Suprapubic skin (tissue), 4 donors: ENCODE results near the gene PPP1R3G. TPM values are rescaled to one million over a fixed set of nuclear protein-coding genes. Genes with fewer than 3 reads are reported as not detected.

Source experiments
- DNase-seq, 2 donors: peaks; one replicate each; pipeline ENCODE4 v3.0.0-alpha.2; 2019; ENCODE audit warnings: low spot score in 2 of 2
- H3K27ac ChIP-seq: fragments of 200-600 bp; sonication (generic); one replicate; pipeline ENCODE4 v1.5.1; 2019
- H3K27me3 ChIP-seq: fragments of 200-600 bp; sonication (generic); one replicate; pipeline ENCODE4 v1.5.1; 2019
- H3K36me3 ChIP-seq: fragments of 200-600 bp; sonication (generic); one replicate; pipeline ENCODE4 v1.5.1; 2019
- H3K4me1 ChIP-seq: fragments of 200-600 bp; sonication (generic); one replicate; pipeline ENCODE4 v1.5.1; 2019
- H3K4me3 ChIP-seq: fragments of 200-600 bp; sonication (generic); one replicate; pipeline ENCODE4 v1.5.1; 2019; ENCODE audit warnings: mild to moderate bottlenecking
- H3K9me3 ChIP-seq: fragments of 200-600 bp; sonication (generic); one replicate; pipeline ENCODE4 v1.5.1; 2019
- CTCF ChIP-seq, 2 donors: fragments of 200-600 bp in 1 of 2; fragments of 450-650 bp in 1 of 2; sonication (generic) in 1 of 2; IDR thresholded peaks; one replicate each; pipeline ENCODE4 v1.5.1; 2016 to 2019; ENCODE audit warnings: antibody characterized with exemption in 2 of 2, mild to moderate bottlenecking in 1 of 2, moderate library complexity in 1 of 2
- EP300 ChIP-seq: sonication (generic); formaldehyde crosslinking; IDR thresholded peaks from one replicate; pipeline ENCODE4 v1.6.1; 2017; ENCODE audit warnings: antibody characterized with exemption
- POLR2A ChIP-seq, 2 donors: fragments of 450-650 bp; IDR thresholded peaks; one replicate each; pipeline ENCODE4 v1.6.1; 2017; ENCODE audit warnings: antibody characterized with exemption in 2 of 2, mild to moderate bottlenecking in 2 of 2, moderate library complexity in 2 of 2
- POLR2AphosphoS5 ChIP-seq, 3 donors: sonication (generic); formaldehyde crosslinking; IDR thresholded peaks; one replicate each; pipeline ENCODE4 v1.6.1; 2017; ENCODE audit warnings: antibody characterized with exemption in 3 of 3
- WGBS: methylation state at CpG from one replicate; pipeline ENCODE4 v1.1.5; 2018; 5-methylcytosine and 5-hydroxymethylcytosine counted together
- total RNA-seq, 4 donors: library from RNA; depleted of rRNA; stranded (reverse); fragments of >200 nt; gene quantifications; one replicate each; pipeline ENCODE4 v1.1.0, GENCODE V29; 2016

PPP1R3G gene
- total RNA-seq, 4 donors from 2014 or later, result 0.38 to 0.80 (median 0.67) TPM

DNA sequence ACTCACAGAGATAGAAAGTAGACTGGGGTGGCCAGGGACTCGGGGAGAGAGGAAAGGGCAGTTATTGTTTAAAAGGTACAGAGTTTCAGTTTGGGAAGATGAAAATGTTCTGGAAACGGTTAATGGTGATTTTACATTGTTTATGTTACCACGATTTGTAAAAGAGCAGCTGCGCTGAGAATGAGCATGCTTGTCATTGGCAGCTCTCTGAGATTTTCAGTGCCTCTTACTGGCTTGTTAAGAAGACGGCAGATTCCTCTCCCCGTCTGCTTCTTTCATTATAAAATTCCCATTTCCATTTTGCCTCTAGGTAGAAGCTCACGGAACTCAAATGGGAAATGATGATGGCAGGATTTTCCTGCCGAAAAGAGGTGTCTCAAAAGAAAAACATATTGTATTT, 39.7 kb upstream of the PPP1R3G start:
- Histone ChIP-seq H3K36me3 (no peaks in the 10 kb centered on the region), H3K27ac (no peak overlapping the region), H3K9me3 (peaks cover 3% of the 10 kb centered on the region), H3K4me1 (no peaks in the 10 kb centered on the region), H3K27me3 (no peaks in the 10 kb centered on the region), H3K4me3 (no peak overlapping the region)
- no peak for DNase-seq
- 70% methylated on average over 8 of the region's 8 CpGs for WGBS
- TF ChIP-seq POLR2AphosphoS5 (IDR thresholded peaks at IDR 0.05) (no peak), POLR2A (IDR thresholded peaks at IDR 0.05) (no peak), EP300 (no peak), CTCF (IDR thresholded peaks at IDR 0.05) (no peak)

DNA sequence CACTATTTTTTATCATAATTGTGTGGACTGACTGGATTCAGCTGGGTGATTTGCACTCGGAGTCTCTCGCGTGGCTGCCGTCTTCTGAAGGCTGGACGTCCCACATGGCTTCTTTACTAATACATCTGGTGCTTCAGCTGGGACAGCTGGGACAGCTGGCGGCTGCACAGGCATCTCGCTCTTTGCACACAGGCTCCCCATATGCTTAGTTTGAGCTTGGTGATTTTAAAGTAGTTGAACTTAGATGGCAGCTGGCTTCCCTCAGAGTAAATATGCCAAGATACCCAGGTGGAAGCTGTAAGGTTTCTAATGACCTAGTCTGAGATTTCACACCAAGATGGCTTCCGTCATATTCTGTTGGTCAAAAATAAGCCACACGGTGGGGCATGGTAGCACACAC, 38.7 kb upstream of the PPP1R3G start:
- Histone ChIP-seq H3K4me3 (no peak overlapping the region), H3K27me3 (no peaks in the 10 kb centered on the region), H3K36me3 (no peaks in the 10 kb centered on the region), H3K9me3 (peaks cover 12% of the 10 kb centered on the region), H3K27ac (no peak overlapping the region), H3K4me1 (no peaks in the 10 kb centered on the region)
- no peak for DNase-seq
- no peak for TF ChIP-seq CTCF (IDR thresholded peaks at IDR 0.05)
- WGBS, result 77% methylated on average over 9 of the region's 9 CpGs

DNA sequence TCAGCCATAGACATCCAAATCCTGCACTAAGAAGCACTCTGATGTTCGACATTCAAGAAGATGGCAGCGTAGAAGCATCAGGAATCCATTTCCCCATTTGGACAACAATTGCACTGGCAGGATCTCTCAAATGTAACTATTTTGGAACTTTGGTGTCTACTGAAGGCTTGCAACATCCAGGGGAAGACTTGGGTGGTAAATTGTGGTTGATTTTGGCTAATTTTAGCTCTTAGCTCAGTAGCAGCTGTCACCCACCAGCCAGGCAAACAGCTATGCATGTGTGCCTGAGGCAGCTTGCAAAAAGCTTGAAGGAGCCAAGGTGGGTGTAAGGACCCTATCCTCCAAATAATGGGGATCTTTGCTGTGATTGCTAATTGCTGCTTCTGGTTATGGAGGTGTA, 35.1 kb upstream of the PPP1R3G start:
- no peak for DNase-seq
- Histone ChIP-seq H3K36me3 (no peaks in the 10 kb centered on the region), H3K27ac (no peak overlapping the region), H3K9me3 (peaks cover 17% of the 10 kb centered on the region), H3K27me3 (no peaks in the 10 kb centered on the region), H3K4me1 (peaks cover 5% of the 10 kb centered on the region), H3K4me3 (no peak overlapping the region)
- 83% methylated on average over 1 of the region's 2 CpGs for WGBS
- TF ChIP-seq CTCF (IDR thresholded peaks at IDR 0.05) (no peak), POLR2AphosphoS5 (IDR thresholded peaks at IDR 0.05) (no peak), EP300 (no peak), POLR2A (IDR thresholded peaks at IDR 0.05) (no peak)

GRCh38 chr6:5051394-5051793, 33.7 kb upstream of the PPP1R3G start:
- peaks cover 17% of the 10 kb centered on the region for H3K9me3 ChIP-seq
- no peak overlapping the region for H3K27ac ChIP-seq
- peaks cover 5% of the 10 kb centered on the region for H3K4me1 ChIP-seq
- H3K27me3 ChIP-seq, result no peaks in the 10 kb centered on the region
- DNase-seq, result no peak
- TF ChIP-seq EP300 (no peak), POLR2A (IDR thresholded peaks at IDR 0.05) (no peak), CTCF (IDR thresholded peaks at IDR 0.05) (no peak), POLR2AphosphoS5 (IDR thresholded peaks at IDR 0.05) (no peak)
- H3K4me3 ChIP-seq, result no peak overlapping the region
- 85% methylated on average over 1 of the region's 1 CpG for WGBS
- no peaks in the 10 kb centered on the region for H3K36me3 ChIP-seq

DNA sequence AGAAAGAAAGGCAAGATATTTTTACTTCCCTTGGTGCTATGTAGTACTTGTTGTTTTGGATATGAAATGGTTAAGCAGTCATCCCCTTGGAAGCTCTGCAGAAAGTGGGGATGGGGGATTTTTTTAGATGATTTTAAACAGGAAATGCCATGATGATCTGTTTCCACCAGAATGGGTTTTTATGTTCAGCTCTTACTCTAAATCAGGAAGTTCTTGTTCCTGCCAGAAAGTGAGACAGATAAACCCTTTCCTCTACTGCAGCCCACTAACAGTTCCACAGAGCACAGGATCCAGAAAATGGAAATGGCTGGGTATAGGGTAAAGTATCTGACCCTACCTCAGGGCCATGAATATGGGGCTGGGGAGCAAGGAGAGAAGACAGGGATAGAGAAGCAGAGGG, 32.1 kb upstream of the PPP1R3G start:
- H3K9me3 ChIP-seq, result peaks cover 17% of the 10 kb centered on the region
- H3K36me3 ChIP-seq, result no peaks in the 10 kb centered on the region
- H3K4me3 ChIP-seq, result no peak overlapping the region
- TF ChIP-seq POLR2AphosphoS5 (IDR thresholded peaks at IDR 0.05) (no peak), CTCF (IDR thresholded peaks at IDR 0.05) (no peak), EP300 (no peak), POLR2A (IDR thresholded peaks at IDR 0.05) (no peak)
- H3K27me3 ChIP-seq, result no peaks in the 10 kb centered on the region
- no peak for DNase-seq
- no peak overlapping the region for H3K27ac ChIP-seq
- H3K4me1 ChIP-seq, result peaks cover 5% of the 10 kb centered on the region
